Right lobe of liver (tissue), 4 donors: ENCODE measurements around the gene HOXB7.

Experiments used
- CTCF ChIP-seq, 4 donors: fragments of 200-600 bp in 3 of 4; fragments of 450-650 bp in 1 of 4; IDR thresholded peaks; one replicate each; pipeline versions ENCODE4 v1.5.1 to v1.8.0; 2016 to 2022; ENCODE audit warnings: antibody characterized with exemption in 4 of 4, mild to moderate bottlenecking in 2 of 4
- POLR2A ChIP-seq: fragments of 450-650 bp; IDR thresholded peaks from one replicate; pipeline ENCODE4 v1.6.1; 2017; ENCODE audit warnings: antibody characterized with exemption, mild to moderate bottlenecking
- donor health status: DM: no; HTN: no; CAD: no.
- donor health status: DM: no; HTN: no; CAD: no.
- donor health status: DM: no; HTN: yes; CAD: no.

GRCh38 chr17:48610282-48611211 is at the start of gene HOXB7:
- no peak for TF ChIP-seq CTCF (IDR thresholded peaks at IDR 0.05)
- TF ChIP-seq POLR2A: no peak
